Prostate gland (tissue), 2 donors: ENCODE results near the gene PDE8B. TPM values are rescaled to one million over a fixed set of nuclear protein-coding genes. Genes with fewer than 3 reads are reported as not detected.
"Not testable (repeated sequence)": the region's sequence is repeated elsewhere in the genome, so short reads cannot be mapped to it uniquely, and the experiment has no call there.

Experiments
- DNase-seq: peaks from one replicate; pipeline ENCODE4 v3.0.0-alpha.2; 2019; ENCODE audit warnings: low spot score
- H3K27ac ChIP-seq, 2 donors: fragments of 200-600 bp; sonication (generic); 2 replicates each; pipeline ENCODE4 v1.5.1; 2017 to 2019
- H3K27me3 ChIP-seq: fragments of 200-600 bp; sonication (generic); replicated peaks from 2 replicates; pipeline ENCODE4 v1.5.1; 2019; ENCODE audit not compliant: insufficient read depth
- H3K36me3 ChIP-seq, 2 donors: fragments of 200-600 bp; sonication (generic); 1 replicate in 1 of 2; 2 replicates in 1 of 2; pipeline versions ENCODE4 v1.5.1 to v1.8.1; 2017 to 2019
- H3K4me1 ChIP-seq: fragments of 200-600 bp; sonication (generic); replicated peaks from 2 replicates; pipeline ENCODE4 v1.5.1; 2019
- H3K4me3 ChIP-seq, 2 donors: fragments of 200-600 bp; sonication (generic); 2 replicates each; pipeline ENCODE4 v1.5.1; 2017 to 2019
- H3K9me3 ChIP-seq: fragments of 200-600 bp; sonication (generic); 2 replicates; pipeline ENCODE4 v1.5.1; 2017
- POLR2A ChIP-seq: fragments of 450-650 bp; IDR thresholded peaks from one replicate; pipeline ENCODE4 v1.6.1; 2016; ENCODE audit warnings: antibody characterized with exemption, mild to moderate bottlenecking
- POLR2AphosphoS5 ChIP-seq: sonication (generic); formaldehyde crosslinking; IDR thresholded peaks from one replicate; pipeline ENCODE4 v1.6.1; 2017; ENCODE audit warnings: antibody characterized with exemption
- WGBS: methylation state at CpG from one replicate; pipeline ENCODE4 v1.1.5; 2018; 5-methylcytosine and 5-hydroxymethylcytosine counted together
- intact Hi-C: fragments of 100-400 bp; cut with DNase I; formaldehyde crosslinking; loops from one replicate; pipeline ENCODE4 v1.14.2; 2022
- total RNA-seq, 2 donors: library from RNA; depleted of rRNA; stranded (reverse); fragments of >200 nt; gene quantifications; one replicate each; pipeline ENCODE4 v1.1.0, GENCODE V29; 2016
- TF ChIP-seq, protein P1 (sequence below), 4 experiments: fragments of 200-600 bp in 2 of 4; fragments of 450-650 bp in 2 of 4; sonication (generic) in 2 of 4; IDR thresholded peaks; 1 replicate in 3 of 4; 2 replicates in 1 of 4; pipeline ENCODE4 v1.5.1; 2016 to 2019; ENCODE audit warnings: antibody characterized with exemption in 4 of 4, mild to moderate bottlenecking in 2 of 4, moderate library complexity in 2 of 4

The PDE8B gene
- total RNA-seq, 2 donors from 2014 or later, result 25.6 to 66.0 TPM

GRCh38 chr5:77452351-77452750 is 241.9 kb downstream of the PDE8B start:
- 49% methylated on average over 1 of the region's 1 CpG for WGBS
- H3K4me1 ChIP-seq, result no peaks in the 10 kb centered on the region
- DNase-seq, result no peak
- H3K27me3 ChIP-seq, result no peaks in the 10 kb centered on the region
- no peaks in the 10 kb centered on the region for H3K36me3 ChIP-seq
- H3K9me3 ChIP-seq, result no peaks in the 10 kb centered on the region
- TF ChIP-seq, protein P1, sequence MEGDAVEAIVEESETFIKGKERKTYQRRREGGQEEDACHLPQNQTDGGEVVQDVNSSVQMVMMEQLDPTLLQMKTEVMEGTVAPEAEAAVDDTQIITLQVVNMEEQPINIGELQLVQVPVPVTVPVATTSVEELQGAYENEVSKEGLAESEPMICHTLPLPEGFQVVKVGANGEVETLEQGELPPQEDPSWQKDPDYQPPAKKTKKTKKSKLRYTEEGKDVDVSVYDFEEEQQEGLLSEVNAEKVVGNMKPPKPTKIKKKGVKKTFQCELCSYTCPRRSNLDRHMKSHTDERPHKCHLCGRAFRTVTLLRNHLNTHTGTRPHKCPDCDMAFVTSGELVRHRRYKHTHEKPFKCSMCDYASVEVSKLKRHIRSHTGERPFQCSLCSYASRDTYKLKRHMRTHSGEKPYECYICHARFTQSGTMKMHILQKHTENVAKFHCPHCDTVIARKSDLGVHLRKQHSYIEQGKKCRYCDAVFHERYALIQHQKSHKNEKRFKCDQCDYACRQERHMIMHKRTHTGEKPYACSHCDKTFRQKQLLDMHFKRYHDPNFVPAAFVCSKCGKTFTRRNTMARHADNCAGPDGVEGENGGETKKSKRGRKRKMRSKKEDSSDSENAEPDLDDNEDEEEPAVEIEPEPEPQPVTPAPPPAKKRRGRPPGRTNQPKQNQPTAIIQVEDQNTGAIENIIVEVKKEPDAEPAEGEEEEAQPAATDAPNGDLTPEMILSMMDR (IDR thresholded peaks at IDR 0.05), result no peak
- TF ChIP-seq POLR2A (no peak), POLR2AphosphoS5 (no peak)
- H3K27ac ChIP-seq, result no peak overlapping the region
- intact Hi-C loops, result no loop called here
- H3K4me3 ChIP-seq, result no peak overlapping the region

GRCh38 chr5:77454123-77454522 is 243.6 kb downstream of the PDE8B start:
- Histone ChIP-seq H3K36me3 (no peaks in the 10 kb centered on the region), H3K4me3 (no peak overlapping the region), H3K4me1 (no peaks in the 10 kb centered on the region), H3K27ac (no peak overlapping the region), H3K9me3 (no peaks in the 10 kb centered on the region), H3K27me3 (no peaks in the 10 kb centered on the region)
- intact Hi-C loops, result no loop called here
- TF ChIP-seq, protein P1 (IDR thresholded peaks at IDR 0.05), result no peak
- TF ChIP-seq POLR2AphosphoS5, result no peak
- no peak for TF ChIP-seq POLR2A
- no peak for DNase-seq
- WGBS, result 98% methylated on average over 3 of the region's 3 CpGs

GRCh38 chr5:77461287-77461686 is 250.8 kb downstream of the PDE8B start:
- no peaks in the 10 kb centered on the region for H3K4me1 ChIP-seq
- no peaks in the 10 kb centered on the region for H3K36me3 ChIP-seq
- no peaks in the 10 kb centered on the region for H3K27me3 ChIP-seq
- 94% methylated on average over 5 of the region's 5 CpGs for WGBS
- H3K4me3 ChIP-seq, result no peak overlapping the region
- no peak for DNase-seq
- H3K9me3 ChIP-seq, result no peaks in the 10 kb centered on the region
- intact Hi-C loops, result no loop called here
- TF ChIP-seq, protein P1 (IDR thresholded peaks at IDR 0.05), result no peak
- no peak for TF ChIP-seq POLR2A
- no peak overlapping the region for H3K27ac ChIP-seq

DNA sequence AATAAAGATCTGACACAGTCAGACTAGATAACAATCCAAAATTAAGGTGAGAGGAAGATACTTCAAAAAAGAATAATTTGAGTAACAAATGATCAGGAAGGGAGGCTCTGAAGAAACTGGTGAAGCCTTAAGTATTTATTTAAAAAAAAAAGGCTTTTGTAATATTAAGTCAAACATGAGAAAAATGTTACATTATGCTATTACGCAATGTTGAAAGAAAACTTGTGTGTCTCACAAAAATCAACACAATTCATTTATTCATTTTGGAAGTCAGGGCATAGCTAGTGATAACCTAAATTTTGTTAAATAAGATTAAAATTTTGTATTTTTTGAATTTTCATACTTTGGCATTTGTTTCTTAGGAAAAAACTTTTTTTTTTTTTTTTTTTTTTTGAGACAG is 253.4 kb downstream of the PDE8B start:
- H3K4me3 ChIP-seq, result no peak overlapping the region
- H3K36me3 ChIP-seq, result no peaks in the 10 kb centered on the region
- no peaks in the 10 kb centered on the region for H3K27me3 ChIP-seq
- 98% methylated on average over 1 of the region's 1 CpG for whole genome bisulfite sequencing
- intact Hi-C loops, result no loop called here
- no peak overlapping the region for H3K27ac ChIP-seq
- no peaks in the 10 kb centered on the region for H3K4me1 ChIP-seq
- no peaks in the 10 kb centered on the region for H3K9me3 ChIP-seq
- no peak for DNase-seq
- TF ChIP-seq POLR2A (no peak), POLR2AphosphoS5 (no peak)
- TF ChIP-seq, protein P1 (IDR thresholded peaks at IDR 0.05), result no peak

- H3K4me3 ChIP-seq, DNase-seq, H3K27me3 ChIP-seq, H3K9me3 ChIP-seq, intact Hi-C loops, H3K27ac ChIP-seq, H3K4me1 ChIP-seq, H3K36me3 ChIP-seq: not testable (repeated sequence)
- WGBS, result 95% methylated on average over 3 of the region's 3 CpGs
Measured at GRCh38 chr5:77468875-77469274, 258.4 kb downstream of the PDE8B start.

DNA sequence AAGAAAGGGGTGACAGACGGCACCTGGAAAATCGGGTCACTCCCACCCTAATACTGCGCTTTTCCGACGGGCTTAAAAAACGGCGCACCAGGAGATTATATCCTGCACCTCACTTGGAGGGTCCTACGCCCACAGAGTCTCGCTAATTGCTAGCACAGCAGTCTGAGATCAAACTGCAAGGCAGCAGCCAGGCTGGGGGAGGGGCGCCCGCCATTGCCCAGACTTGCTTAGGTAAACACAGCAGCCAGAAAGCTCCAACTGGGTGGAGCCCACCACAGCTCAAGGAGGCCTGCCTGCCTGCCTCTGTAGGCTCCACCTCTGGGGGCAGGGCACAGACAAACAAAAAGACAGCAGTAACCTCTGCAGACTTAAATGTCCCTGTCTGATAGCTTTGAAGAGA is 264.6 kb downstream of the PDE8B start:
- H3K4me1 ChIP-seq, H3K27me3 ChIP-seq, intact Hi-C loops, H3K9me3 ChIP-seq, H3K27ac ChIP-seq, DNase-seq, H3K36me3 ChIP-seq, H3K4me3 ChIP-seq: not testable (repeated sequence)
- 96% methylated on average over 11 of the region's 11 CpGs for WGBS

Other genes starting within 250 kb of the PDE8B start
- gene AGGF1, start 180.3 kb upstream of the PDE8B start, total RNA-seq, result 10 to 100 TPM; 28.5 to 29.6 TPM
- 10 to 100 TPM; 11.9 to 25.3 TPM for gene ZBED3, start 123.4 kb upstream of the PDE8B start, total RNA-seq